ENCODE measurements around the gene ARRB1. TPM values are rescaled to one million over a fixed set of nuclear protein-coding genes. Genes with fewer than 3 reads are reported as not detected.

Gene ARRB1
- total and polyA plus RNA-seq, 9 of the 15 experiments (the other 6 are each of a cell fraction or from before 2014, with no cell fraction given), result 6.6 to 45.4 (median 28.5) TPM

- TF ChIP-seq HMBOX1 (IDR thresholded peaks at IDR 0.05) (peak; percentile 61; the same call in 1 of the 2 replicates), RAD21 (CRISPR knock-in tag; conservative IDR thresholded peaks at IDR 0.05 in 1 of 2, IDR thresholded peaks at IDR 0.05 in 1 of 2) (peak; percentile 92 to 94), TFAP4 (CRISPR knock-in tag; IDR thresholded peaks at IDR 0.05; ENCODE audit: borderline replicate concordance) (peak; percentile 34; the same call in 1 of the 2 replicates), ZBTB17 (CRISPR knock-in tag; IDR thresholded peaks at IDR 0.05) (0 out of 2 replicates have a peak, but pooled peaks have one; percentile 33), DEAF1 (CRISPR knock-in tag; IDR thresholded peaks at IDR 0.05) (peak; percentile 87), REST (IDR thresholded peaks at IDR 0.05; ENCODE audit: borderline replicate concordance) (peak; percentile 82), REST (CRISPR knock-in tag; IDR thresholded peaks at IDR 0.05; ENCODE audit: low read depth) (no peak), RFX1 (IDR thresholded peaks at IDR 0.05) (peak; percentile 58), GTF3C2 (IDR thresholded peaks at IDR 0.05; ENCODE audit: borderline replicate concordance, extremely low read depth, insufficient read length) (no peak), ZNF133 (CRISPR knock-in tag; IDR thresholded peaks at IDR 0.05) (no peak)
Measured at GRCh38 chr11:75388386-75389275, 37.2 kb upstream of the ARRB1 start (continued).
